Measurements from ENCODE around the gene HNRNPC.

DNA sequence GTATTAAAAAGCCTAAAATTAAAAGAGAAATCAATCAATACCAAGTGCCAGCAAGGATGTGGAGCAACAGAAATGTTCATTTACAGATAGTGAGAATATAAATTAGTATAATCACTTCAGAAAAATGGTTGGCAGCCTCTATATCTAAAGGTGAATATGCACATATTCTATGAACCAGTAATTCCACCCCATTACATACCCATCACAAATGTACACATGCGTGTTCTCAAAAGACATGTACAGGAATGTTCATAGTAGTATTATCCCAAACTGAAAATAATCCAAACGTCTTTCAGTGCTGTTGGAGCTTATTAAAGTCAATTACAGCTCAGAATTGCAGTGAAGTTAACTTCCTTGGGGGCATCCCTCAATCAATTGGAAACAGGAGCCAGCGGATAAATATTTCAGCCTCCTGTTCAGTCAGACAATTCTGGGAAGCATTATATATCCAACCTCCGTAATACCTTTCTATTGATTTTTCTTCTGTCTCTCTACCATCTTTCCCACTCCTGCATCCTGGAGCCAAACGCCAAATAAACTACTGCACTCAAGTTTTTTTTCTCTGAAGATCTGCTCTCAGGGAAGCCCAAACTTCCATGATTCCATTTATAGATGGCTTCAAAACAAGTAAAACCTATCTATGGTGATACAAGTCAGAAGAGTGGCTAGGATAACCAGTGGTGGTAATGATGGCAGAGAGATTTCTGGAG is 68.3 kb downstream of the HNRNPC start:
- TF ChIP-seq, protein P1, sequence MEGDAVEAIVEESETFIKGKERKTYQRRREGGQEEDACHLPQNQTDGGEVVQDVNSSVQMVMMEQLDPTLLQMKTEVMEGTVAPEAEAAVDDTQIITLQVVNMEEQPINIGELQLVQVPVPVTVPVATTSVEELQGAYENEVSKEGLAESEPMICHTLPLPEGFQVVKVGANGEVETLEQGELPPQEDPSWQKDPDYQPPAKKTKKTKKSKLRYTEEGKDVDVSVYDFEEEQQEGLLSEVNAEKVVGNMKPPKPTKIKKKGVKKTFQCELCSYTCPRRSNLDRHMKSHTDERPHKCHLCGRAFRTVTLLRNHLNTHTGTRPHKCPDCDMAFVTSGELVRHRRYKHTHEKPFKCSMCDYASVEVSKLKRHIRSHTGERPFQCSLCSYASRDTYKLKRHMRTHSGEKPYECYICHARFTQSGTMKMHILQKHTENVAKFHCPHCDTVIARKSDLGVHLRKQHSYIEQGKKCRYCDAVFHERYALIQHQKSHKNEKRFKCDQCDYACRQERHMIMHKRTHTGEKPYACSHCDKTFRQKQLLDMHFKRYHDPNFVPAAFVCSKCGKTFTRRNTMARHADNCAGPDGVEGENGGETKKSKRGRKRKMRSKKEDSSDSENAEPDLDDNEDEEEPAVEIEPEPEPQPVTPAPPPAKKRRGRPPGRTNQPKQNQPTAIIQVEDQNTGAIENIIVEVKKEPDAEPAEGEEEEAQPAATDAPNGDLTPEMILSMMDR (IDR thresholded peaks at IDR 0.05), result no peak
- no peak for TF ChIP-seq POLR2A (IDR thresholded peaks at IDR 0.05)

All from thyroid gland (tissue), 4 donors.